ENCODE results near the gene SELP. TPM values are rescaled to one million over a fixed set of nuclear protein-coding genes. Genes with fewer than 3 reads are reported as not detected.

Gene SELP
- total and polyA plus RNA-seq, 12 donors: 3.3 to 13.4 (median 5.6) TPM

- Histone ChIP-seq H3K27me3 (peaks cover 0 to 12% (median 3%) of the 10 kb centered on the region in 7 donors), H3K9me3 (no peaks in the 10 kb centered on the region), H3K4me1 (peaks cover 0 to under 1% (median 0%) of the 10 kb centered on the region in 9 donors), H3K4me3 (no peak overlapping the region), H3K36me3 (no peaks in the 10 kb centered on the region), H3K27ac (no peak overlapping the region)
- intact Hi-C loops (cut with DNase I): no loop called here
- ATAC-seq (peak in 1 of 8 donors; percentile 29), DNase-seq (no peak)
- 49 to 51% methylated on average over 2 of the region's 2 CpGs for WGBS, 2 donors
- TF ChIP-seq CTCF (IDR thresholded peaks at IDR 0.05): no peak
Observed at GRCh38 chr1:169618367-169618766, 11.6 kb downstream of the SELP start.

- WGBS, 2 donors: 46 to 60% methylated on average over 5 of the region's 5 CpGs
- no peaks in the 10 kb centered on the region for H3K36me3 ChIP-seq
- intact Hi-C loops (cut with DNase I): no loop called here
Observed at GRCh38 chr1:169615803-169616202, 14.1 kb downstream of the SELP start.

GRCh38 chr1:169610858-169611257, 19.1 kb downstream of the SELP start:
- intact Hi-C loops (cut with DNase I): no loop called here
- H3K27ac ChIP-seq: peak overlapping the region in 1 of 10 donors; percentile 49
- no peak for TF ChIP-seq CTCF (IDR thresholded peaks at IDR 0.05)
- no peak overlapping the region for H3K4me3 ChIP-seq
- peaks cover 0 to 12% (median 0%) of the 10 kb centered on the region in 7 donors for H3K27me3 ChIP-seq
- H3K9me3 ChIP-seq: no peaks in the 10 kb centered on the region
- no peaks in the 10 kb centered on the region for H3K36me3 ChIP-seq
- ATAC-seq (no peak), DNase-seq (no peak)
- peaks cover 0 to 26% (median 15%) of the 10 kb centered on the region in 9 donors for H3K4me1 ChIP-seq
- WGBS, 2 donors: 80 to 88% methylated on average over 6 of the region's 6 CpGs

More at GRCh38 chr1:169615803-169616202, 14.1 kb downstream of the SELP start:
- no peak for ATAC-seq
- Histone ChIP-seq H3K27me3 (peaks cover 0 to 12% (median 3%) of the 10 kb centered on the region in 7 donors), H3K4me3 (no peak overlapping the region), H3K27ac (no peak overlapping the region), H3K4me1 (peaks cover 0 to 6% (median 0%) of the 10 kb centered on the region in 9 donors), H3K9me3 (no peaks in the 10 kb centered on the region)
- no peak for TF ChIP-seq CTCF (IDR thresholded peaks at IDR 0.05)
- DNase-seq: no peak

- DNase-seq: peak in 1 of 2 donors; percentile 46
- Histone ChIP-seq H3K36me3 (no peaks in the 10 kb centered on the region), H3K27ac (peak overlapping the region in 3 of 10 donors; percentile 28 to 52 (median 49)), H3K4me3 (no peak overlapping the region), H3K27me3 (peaks cover 0 to 6% (median 2%) of the 10 kb centered on the region in 7 donors), H3K4me1 (peaks cover 0 to 34% (median 15%) of the 10 kb centered on the region in 9 donors), H3K9me3 (no peaks in the 10 kb centered on the region)
- ATAC-seq: peak; percentile 72 to 97 (median 90)
- no peak for TF ChIP-seq CTCF (IDR thresholded peaks at IDR 0.05)
- 7 to 23% methylated on average over 1 of the region's 1 CpG for WGBS, 2 donors
- intact Hi-C loops (cut with DNase I): no loop called here
Observed at GRCh38 chr1:169610108-169610507, 19.8 kb downstream of the SELP start.

Data from heart right ventricle (tissue), 16 donors.